Naive thymus-derived CD4-positive, alpha-beta T cell (primary cell): ENCODE data around the gene SRSF11. TPM values are rescaled to one million over a fixed set of nuclear protein-coding genes. Genes with fewer than 3 reads are reported as not detected.
"Not testable (repeated sequence)": the region's sequence is repeated elsewhere in the genome, so short reads cannot be mapped to it uniquely, and the experiment has no call there.

ENCODE experiments used
- ATAC-seq: fragments of 150-1000 bp; cut with Tn5 transposase; 2 replicates; pipeline ENCODE4 v1.10.0; 2021; ENCODE audit warnings: mild to moderate bottlenecking, moderate library complexity
- CTCF ChIA-PET: fragments of 350-600 bp; sonication (Branson Sonifier 250); formaldehyde crosslinking; loops from one replicate; lab custom pipeline; 2021; ENCODE audit warnings: antibody characterized with exemption; lab: Charles Lee
- POLR2A ChIA-PET: fragments of 350-600 bp; sonication (Branson Sonifier 250); formaldehyde crosslinking; loops from one replicate; lab custom pipeline; 2021; ENCODE audit warnings: antibody characterized with exemption, inconsistent platforms; lab: Charles Lee
- DNase-seq, 9 donors: peaks; one replicate each; pipeline versions ENCODE4 v3.0.0 to v3.0.0-alpha.2; 2020 to 2022; ENCODE audit warnings: mixed read lengths in 1 of 9
- H3K27ac ChIP-seq: one replicate; pipeline ENCODE4 v1.7.0; 2013; ENCODE audit warnings: mild to moderate bottlenecking, low read depth, low read length, moderate library complexity
- H3K27me3 ChIP-seq, 2 donors: one replicate each; pipeline ENCODE4 v1.7.0; 2013; ENCODE audit warnings: low read length in 2 of 2, mild to moderate bottlenecking in 2 of 2, moderate library complexity in 2 of 2; ENCODE audit not compliant: control insufficient read depth in 2 of 2, insufficient read depth in 2 of 2
- H3K36me3 ChIP-seq, 3 experiments: 1 replicate in 2 of 3; 2 replicates in 1 of 3; pipeline ENCODE4 v1.7.0; 2013; ENCODE audit warnings: low read length in 3 of 3, mild to moderate bottlenecking in 3 of 3, moderate library complexity in 1 of 3; ENCODE audit not compliant: insufficient read depth in 3 of 3, control insufficient read depth in 2 of 3
- H3K4me1 ChIP-seq, 2 donors: one replicate each; pipeline ENCODE4 v1.7.0; 2013; ENCODE audit warnings: low read length in 2 of 2, mild to moderate bottlenecking in 2 of 2, moderate library complexity in 1 of 2; ENCODE audit not compliant: control insufficient read depth in 2 of 2, insufficient read depth in 2 of 2
- H3K4me3 ChIP-seq: 2 replicates; pipeline ENCODE4 v1.7.0; 2013; ENCODE audit warnings: mild to moderate bottlenecking, low read length
- H3K9me3 ChIP-seq, 3 experiments: 1 replicate in 2 of 3; 2 replicates in 1 of 3; pipeline ENCODE4 v1.7.0; 2013; ENCODE audit warnings: low read length in 3 of 3; ENCODE audit not compliant: control insufficient read depth in 2 of 3
- H3K27ac Mint-ChIP-seq, 9 donors: one replicate each; pipeline ENCODE4 v1.8.0; 2020 to 2022; ENCODE audit warnings: mixed read lengths in 9 of 9, mild to moderate bottlenecking in 8 of 9, moderate library complexity in 5 of 9, inconsistent platforms in 2 of 9
- H3K27me3 Mint-ChIP-seq, 5 donors: one replicate each; pipeline ENCODE4 v1.8.0; 2021 to 2022; ENCODE audit warnings: mixed read lengths in 5 of 5, mild to moderate bottlenecking in 1 of 5
- H3K36me3 Mint-ChIP-seq, 5 donors: one replicate each; pipeline ENCODE4 v1.8.0; 2020 to 2022; ENCODE audit warnings: mixed read lengths in 5 of 5, mild to moderate bottlenecking in 3 of 5, inconsistent platforms in 1 of 5
- H3K4me1 Mint-ChIP-seq, 7 donors: one replicate each; pipeline ENCODE4 v1.8.0; 2020 to 2022; ENCODE audit warnings: mixed read lengths in 7 of 7, mild to moderate bottlenecking in 3 of 7, inconsistent platforms in 1 of 7
- H3K4me3 Mint-ChIP-seq, 10 donors: one replicate each; pipeline ENCODE4 v1.8.0; 2020 to 2022; ENCODE audit warnings: mild to moderate bottlenecking in 10 of 10, mixed read lengths in 10 of 10, moderate library complexity in 6 of 10, inconsistent platforms in 2 of 10
- H3K9me3 Mint-ChIP-seq, 11 donors: one replicate each; pipeline ENCODE4 v1.8.0; 2020 to 2022; ENCODE audit warnings: mixed read lengths in 11 of 11, mild to moderate bottlenecking in 4 of 11, inconsistent platforms in 1 of 11, moderate library complexity in 1 of 11
- intact Hi-C, 2 donors: fragments of 100-400 bp; cut with micrococcal nuclease; formaldehyde crosslinking; loops; one replicate each; pipeline ENCODE4 v1.15.1; 2023
- polyA plus RNA-seq, 2 donors: library from polyadenylated mRNA; unstranded; fragments of 300-500 nt; fragmentation: Illumina TruSeq; gene quantifications; one replicate each; pipeline ENCODE4 v1.2.3, GENCODE V29; 2021
- total RNA-seq, 6 experiments: library from RNA in 5 of 6; stranded (reverse) in 5 of 6; gene quantifications; 1 replicate in 5 of 6; 2 replicates in 1 of 6; pipeline ENCODE4 v1.2.3 and lab custom pipeline; 2021 to 2026

SRSF11 gene
- total and polyA plus RNA-seq, 7 experiments from 2014 or later: 86.3 to 413 (median 293) TPM

- Histone ChIP-seq H3K27ac (peak overlapping the region; percentile 96), H3K4me1 (peaks cover 16 to 21% of the 10 kb centered on the region in 2 donors), H3K9me3 (no peaks in the 10 kb centered on the region), H3K36me3 (no peaks in the 10 kb centered on the region), H3K4me3 (peak overlapping the region; percentile 85), H3K27me3 (no peaks in the 10 kb centered on the region)
- intact Hi-C loops: loop anchor here in 1 of 2 donors (10.0 kb wide), 1 partner anchor 1710 kb away; the partner anchor contains the start of gene DEPDC1
- H3K27me3 Mint-ChIP-seq: no peaks in the 10 kb centered on the region
- ChIA-PET CTCF (no interaction called here), POLR2A (interaction anchor here (1.2 to 9.1 kb wide), 4 partner anchors 16 to 876 kb away, joined by 3 to 108 read pairs (median 20); partner anchors contain the start of genes ANKRD13C, SRSF11 and ZRANB2)
- peak overlapping the region; percentile 95 to 100 (median 99) for H3K27ac Mint-ChIP-seq
- H3K36me3 Mint-ChIP-seq: peaks cover 0 to 14% (median 5%) of the 10 kb centered on the region in 5 donors
- H3K9me3 Mint-ChIP-seq: peaks cover 0 to 5% (median 0%) of the 10 kb centered on the region in 11 donors
- H3K4me3 Mint-ChIP-seq: peak overlapping the region; percentile 87 to 99 (median 98)
- peaks cover 41 to 87% (median 74%) of the 10 kb centered on the region in 7 donors for H3K4me1 Mint-ChIP-seq
- DNase-seq: no peak
- no peak for ATAC-seq
Observed at GRCh38 chr1:70204600-70204999, 16.6 kb upstream of the SRSF11 start.

- Mint-ChIP-seq H3K9me3 (peaks cover 0 to 5% (median 0%) of the 10 kb centered on the region in 11 donors), H3K27ac (peak overlapping the region; percentile 95 to 100 (median 99)), H3K4me1 (peaks cover 42 to 91% (median 79%) of the 10 kb centered on the region in 7 donors), H3K36me3 (peaks cover 0 to 14% (median 5%) of the 10 kb centered on the region in 5 donors), H3K27me3 (no peaks in the 10 kb centered on the region), H3K4me3 (peak overlapping the region; percentile 87 to 99 (median 98))
- no peaks in the 10 kb centered on the region for H3K27me3 ChIP-seq
- POLR2A ChIA-PET: interaction anchor here (1.2 to 9.1 kb wide), 5 partner anchors 15 to 876 kb away, joined by 3 to 108 read pairs (median 16); partner anchors contain the start of genes ANKRD13C, SRSF11 and ZRANB2
- peak overlapping the region; percentile 96 for H3K27ac ChIP-seq
- peaks cover 17 to 21% of the 10 kb centered on the region in 2 donors for H3K4me1 ChIP-seq
- H3K36me3 ChIP-seq: no peaks in the 10 kb centered on the region
- CTCF ChIA-PET: interaction anchor here (1.0 kb wide), 1 partner anchor 876 kb away, joined by 3 read pairs; the partner anchor contains the start of gene ZRANB2
- peak overlapping the region; percentile 85 for H3K4me3 ChIP-seq
- ATAC-seq (no peak), DNase-seq (no peak)
- H3K9me3 ChIP-seq: no peaks in the 10 kb centered on the region
- intact Hi-C loops: loop anchor here (1.0 to 10.0 kb wide), 6 partner anchors 16 to 1710 kb away; partner anchors contain the start of genes ANKRD13C (in 2 of the 2), CTH (in 2 of the 2), SRSF11 (in 2 of the 2) and ZRANB2 (in 2 of the 2)
Observed at GRCh38 chr1:70205071-70205433, 16.1 kb upstream of the SRSF11 start.

- Mint-ChIP-seq H3K27me3 (no peaks in the 10 kb centered on the region), H3K36me3 (peaks cover 0 to 12% (median 5%) of the 10 kb centered on the region in 5 donors), H3K4me1 (peaks cover 44 to 92% (median 78%) of the 10 kb centered on the region in 7 donors), H3K4me3 (peak within 1 kb of the TSS; percentile 87 to 99 (median 98)), H3K27ac (peak within 1 kb of the TSS; percentile 95 to 100 (median 99)), H3K9me3 (peaks cover 0 to 5% (median 0%) of the 10 kb centered on the region in 11 donors)
- Histone ChIP-seq H3K4me1 (peaks cover 21 to 22% of the 10 kb centered on the region in 2 donors), H3K27me3 (no peaks in the 10 kb centered on the region), H3K36me3 (no peaks in the 10 kb centered on the region), H3K9me3 (no peaks in the 10 kb centered on the region), H3K27ac (peak within 1 kb of the TSS; percentile 96), H3K4me3 (peak within 1 kb of the TSS; percentile 85)
- POLR2A ChIA-PET: interaction anchor here (1.0 to 9.1 kb wide), 6 partner anchors 10 to 875 kb away, joined by 3 to 108 read pairs (median 13); partner anchors contain the start of genes ANKRD13C, SRSF11 and ZRANB2
- intact Hi-C loops: loop anchor here (1.0 to 10.0 kb wide), 6 partner anchors 16 to 1711 kb away; partner anchors contain the start of genes ANKRD13C (in 2 of the 2), CTH (in 2 of the 2), SRSF11 (in 2 of the 2) and ZRANB2 (in 2 of the 2)
- ATAC-seq (peak; percentile 99), DNase-seq (peak; percentile 92 to 98 (median 95))
- CTCF ChIA-PET: interaction anchor here (1.0 kb wide), 1 partner anchor 876 kb away, joined by 3 read pairs; the partner anchor contains the start of gene ZRANB2
Observed at GRCh38 chr1:70205434-70206118, 15.6 kb upstream of the SRSF11 start, which contains the start of gene LRRC40. Gene LRRC40 (minus strand): TSS chr1:70205579. CDS start chr1:70205540, 39 bp downstream.

- not testable (repeated sequence) for H3K9me3 ChIP-seq, DNase-seq, H3K27me3 Mint-ChIP-seq, H3K36me3 Mint-ChIP-seq, H3K36me3 ChIP-seq, H3K27me3 ChIP-seq, ATAC-seq, H3K9me3 Mint-ChIP-seq
- H3K4me1 ChIP-seq: peaks cover 21 to 22% of the 10 kb centered on the region in 2 donors
- Mint-ChIP-seq H3K4me3 (peak overlapping the region; percentile 73 to 99 (median 97)), H3K4me1 (peaks cover 44 to 93% (median 77%) of the 10 kb centered on the region in 7 donors), H3K27ac (peak overlapping the region in 8 of 9 donors; percentile 95 to 100 (median 99))
- H3K4me3 ChIP-seq: peak overlapping the region; percentile 85
- ChIA-PET POLR2A (interaction anchor here (1.2 to 9.1 kb wide), 4 partner anchors 8 to 874 kb away, joined by 10 to 108 read pairs (median 20); partner anchors contain the start of genes ANKRD13C, SRSF11 and ZRANB2), CTCF (interaction anchor here (0.8 kb wide), 1 partner anchor 874 kb away, joined by 3 read pairs; no protein-coding TSS in a partner anchor)
- intact Hi-C loops: loop anchor here in 1 of 2 donors (10.0 kb wide), 1 partner anchor 1712 kb away; the partner anchor contains the start of gene DEPDC1
- H3K27ac ChIP-seq: peak overlapping the region; percentile 96
Observed at GRCh38 chr1:70206833-70207232, 14.3 kb upstream of the SRSF11 start.

- CTCF ChIA-PET: no interaction called here
- Histone ChIP-seq H3K4me3 (no peak overlapping the region), H3K9me3 (no peaks in the 10 kb centered on the region), H3K27ac (peak overlapping the region; percentile 96), H3K4me1 (peaks cover 21 to 22% of the 10 kb centered on the region in 2 donors), H3K36me3 (no peaks in the 10 kb centered on the region), H3K27me3 (no peaks in the 10 kb centered on the region)
- no peak for DNase-seq
- POLR2A ChIA-PET: interaction anchor here (9.1 kb wide), 1 partner anchor 13 kb away, joined by 108 read pairs; the partner anchor contains the start of gene SRSF11
- no peaks in the 10 kb centered on the region for H3K27me3 Mint-ChIP-seq
- H3K4me1 Mint-ChIP-seq: peaks cover 43 to 88% (median 73%) of the 10 kb centered on the region in 7 donors
- ATAC-seq: no peak
- H3K36me3 Mint-ChIP-seq: peaks cover 0 to 7% (median 5%) of the 10 kb centered on the region in 5 donors
- intact Hi-C loops: loop anchor here in 1 of 2 donors (10.0 kb wide), 1 partner anchor 1713 kb away; the partner anchor contains the start of gene DEPDC1
- peak overlapping the region; percentile 73 to 99 (median 96) for H3K4me3 Mint-ChIP-seq
- peak overlapping the region in 8 of 9 donors; percentile 43 to 86 (median 71) for H3K27ac Mint-ChIP-seq
- H3K9me3 Mint-ChIP-seq: peaks cover 0 to 5% (median 0%) of the 10 kb centered on the region in 11 donors
Observed at GRCh38 chr1:70207492-70207891, 13.7 kb upstream of the SRSF11 start.
